Measurements from ENCODE around the gene IL26. TPM values are rescaled to one million over a fixed set of nuclear protein-coding genes. Genes with fewer than 3 reads are reported as not detected.

Gene IL26
- total and polyA plus RNA-seq, 2 experiments from 2014 or later, result not detected

GRCh38 chr12:68159681-68160304, 65.8 kb downstream of the IL26 start, which contains the start of gene IFNG:
IFNG (minus strand) TSS chr12:68159740; CDS start chr12:68159615, 125 bp downstream.
- Histone ChIP-seq H3K9me3 (ENCODE audit: low read depth) (no peaks in the 10 kb centered on the region), H3K79me2 (no peaks in the 10 kb centered on the region), H3K4me2 (no peak within 1 kb of the TSS), H2AFZ (no peak within 1 kb of the TSS), H3K4me1 (ENCODE audit: insufficient read depth) (no peaks in the 10 kb centered on the region), H3K27ac (no peak within 1 kb of the TSS), H3K9me2 (replicated peaks; ENCODE audit: insufficient read depth) (no peaks in the 10 kb centered on the region), H3K4me3 (no peak within 1 kb of the TSS), H4K20me1 (ENCODE audit: insufficient read depth, poor library complexity, severe bottlenecking) (no peaks in the 10 kb centered on the region), H3K27me3 (no peaks in the 10 kb centered on the region), H3K36me3 (replicated peaks; ENCODE audit: insufficient read depth, low read depth) (no peaks in the 10 kb centered on the region)
- WGBS (ENCODE audit: low lambda C conversion rate, missing lambda C conversion rate), result 83% methylated on average over 5 of the region's 5 CpGs
- TF ChIP-seq CTCF (IDR thresholded peaks at IDR 0.05; ENCODE audit: poor library complexity), result no peak
- TF ChIP-seq EZH2phosphoT487 (IDR thresholded peaks at IDR 0.05; ENCODE audit: low read depth, severe bottlenecking, unreplicated experiment), result no peak
- no peak for TF ChIP-seq EZH2 (IDR thresholded peaks at IDR 0.05; ENCODE audit: borderline replicate concordance)
- no peak for DNase-seq (ENCODE audit: low spot score)

GRCh38 chr12:68158432-68158831, 67.2 kb downstream of the IL26 start:
- WGBS (ENCODE audit: low lambda C conversion rate, missing lambda C conversion rate), result 55% methylated on average over 2 of the region's 2 CpGs
- H3K9me2 ChIP-seq (replicated peaks; ENCODE audit: insufficient read depth), result no peaks in the 10 kb centered on the region
- H3K4me3 ChIP-seq, result no peak overlapping the region
- H3K27ac ChIP-seq, result no peak overlapping the region
- no peaks in the 10 kb centered on the region for H3K79me2 ChIP-seq
- TF ChIP-seq EZH2 (IDR thresholded peaks at IDR 0.05; ENCODE audit: borderline replicate concordance), result no peak
- peak; percentile 31 for TF ChIP-seq CTCF (IDR thresholded peaks at IDR 0.05; ENCODE audit: poor library complexity)
- TF ChIP-seq EZH2phosphoT487 (IDR thresholded peaks at IDR 0.05; ENCODE audit: low read depth, severe bottlenecking, unreplicated experiment), result no peak
- no peaks in the 10 kb centered on the region for H4K20me1 ChIP-seq (ENCODE audit: insufficient read depth, poor library complexity, severe bottlenecking)
- no peaks in the 10 kb centered on the region for H3K4me1 ChIP-seq (ENCODE audit: insufficient read depth)
- H3K9me3 ChIP-seq (ENCODE audit: low read depth), result no peaks in the 10 kb centered on the region
- H3K36me3 ChIP-seq (replicated peaks; ENCODE audit: insufficient read depth, low read depth), result no peaks in the 10 kb centered on the region
- no peak for DNase-seq (ENCODE audit: low spot score)
- H2AFZ ChIP-seq, result no peak overlapping the region
- no peaks in the 10 kb centered on the region for H3K27me3 ChIP-seq
- H3K4me2 ChIP-seq, result no peak overlapping the region

- no peak for DNase-seq (ENCODE audit: low spot score)
- no peaks in the 10 kb centered on the region for H3K9me2 ChIP-seq (replicated peaks; ENCODE audit: insufficient read depth)
- H3K4me1 ChIP-seq (ENCODE audit: insufficient read depth), result no peaks in the 10 kb centered on the region
- H3K4me2 ChIP-seq, result no peak overlapping the region
- H3K27me3 ChIP-seq, result no peaks in the 10 kb centered on the region
- TF ChIP-seq CTCF (IDR thresholded peaks at IDR 0.05; ENCODE audit: poor library complexity) (no peak), EZH2 (IDR thresholded peaks at IDR 0.05; ENCODE audit: borderline replicate concordance) (no peak), EZH2phosphoT487 (IDR thresholded peaks at IDR 0.05; ENCODE audit: low read depth, severe bottlenecking, unreplicated experiment) (no peak)
- H3K36me3 ChIP-seq (replicated peaks; ENCODE audit: insufficient read depth, low read depth), result no peaks in the 10 kb centered on the region
- no peaks in the 10 kb centered on the region for H4K20me1 ChIP-seq (ENCODE audit: insufficient read depth, poor library complexity, severe bottlenecking)
- no peaks in the 10 kb centered on the region for H3K9me3 ChIP-seq (ENCODE audit: low read depth)
- WGBS (ENCODE audit: low lambda C conversion rate, missing lambda C conversion rate), result 70% methylated on average over 4 of the region's 4 CpGs
- H3K79me2 ChIP-seq, result no peaks in the 10 kb centered on the region
- H3K4me3 ChIP-seq, result no peak overlapping the region
- H2AFZ ChIP-seq, result no peak overlapping the region
- no peak overlapping the region for H3K27ac ChIP-seq
Observed at GRCh38 chr12:68157380-68157779, 68.2 kb downstream of the IL26 start.

Measured in hepatocyte (in vitro differentiated cells).